Stimulated activated CD8-positive, alpha-beta memory T cell treated with anti-CD3 and anti-CD28 coated beads, Interleukin-12 subunit alpha, Interleukin-12 subunit beta, amount 100 ng/mL, for 1 hour (primary cell): ENCODE data around the gene UBE2J2.

Experiments used
- DNase-seq: peaks from one replicate; pipeline ENCODE4 v3.0.0-alpha.2; 2020; ENCODE audit warnings: low read depth

Gene UBE2J2

GRCh38 chr1:1211541-1212441 is 61.9 kb downstream of the UBE2J2 start:
- DNase-seq = no peak

- no peak for DNase-seq
Measured at GRCh38 chr1:1210726-1211540, 62.7 kb downstream of the UBE2J2 start.

- DNase-seq = no peak
Measured at GRCh38 chr1:1208713-1209433, 64.8 kb downstream of the UBE2J2 start.

GRCh38 chr1:1207571-1207892 is 66.1 kb downstream of the UBE2J2 start:
- DNase-seq = no peak

- no peak for DNase-seq
Measured at GRCh38 chr1:1206966-1207531, 66.6 kb downstream of the UBE2J2 start.

GRCh38 chr1:1206376-1206965 is 67.2 kb downstream of the UBE2J2 start, which contains the start of gene TNFRSF18:
Gene TNFRSF18 (minus strand): TSS chr1:1206592. CDS start chr1:1206571, 21 bp downstream.
- no peak for DNase-seq

GRCh38 chr1:1205769-1206375 is 67.8 kb downstream of the UBE2J2 start:
- DNase-seq = no peak

GRCh38 chr1:1204998-1205768 is 68.5 kb downstream of the UBE2J2 start:
- DNase-seq = no peak

GRCh38 chr1:1204425-1204920 is 69.2 kb downstream of the UBE2J2 start:
- DNase-seq = no peak
